HepG2 (cell line): ENCODE data around the gene IFIT3. TPM values are rescaled to one million over a fixed set of nuclear protein-coding genes. Genes with fewer than 3 reads are reported as not detected.

Experiments
- ATAC-seq: fragments of 200-7000 bp; cut with Tn5 transposase; 3 replicates; pipeline ENCODE4 v1.9.1; 2020; ENCODE audit warnings: mild to moderate bottlenecking, moderate library complexity
- BruUV-seq: library from RNA; stranded (reverse); fragments of 400-500 nt; replicated peaks from 2 replicates; lab custom pipeline; 2021; lab: Mats Ljungman, UMichigan
- CTCF ChIA-PET: fragments of 300-600 bp; formaldehyde crosslinking; extraction: SDS; loops from one replicate; lab custom pipeline; 2021; ENCODE audit warnings: low total read pairs, inconsistent platforms, low intra/inter-chr PET ratio; lab: Yijun Ruan, JAX
- POLR2A ChIA-PET: fragments of 350-600 bp; sonication (Branson Sonifier 250); formaldehyde crosslinking; loops from one replicate; lab custom pipeline; 2020; ENCODE audit warnings: antibody characterized with exemption, inconsistent platforms; lab: Yijun Ruan, JAX
- DNase-seq: peaks from one replicate; pipeline ENCODE4 v3.0.0-alpha.2; 2015; ENCODE audit warnings: low spot score
- FAIRE-seq: peaks from 3 replicates; lab custom pipeline; 2011; peaks lifted over from hg19 to GRCh38; lab: Jason Lieb, UNC
- H2AFZ ChIP-seq: one replicate; pipeline ENCODE4 v1.6.1; 2011; ENCODE audit warnings: low read length, inconsistent platforms
- H3K27ac ChIP-seq: fragments of 300-600 bp; 3 replicates; pipeline ENCODE4 v1.8.0; 2011; ENCODE audit warnings: mixed run types, mild to moderate bottlenecking, mixed read lengths, low read length, inconsistent platforms; ENCODE audit not compliant: insufficient read depth; ENCODE audit errors: extremely low read length
- H3K27me3 ChIP-seq, 2 experiments: fragments of 200-600 bp in 1 of 2; 2 replicates in 1 of 2; 3 replicates in 1 of 2; pipeline versions ENCODE4 v1.6.0 to v1.8.0; 2011; ENCODE audit warnings: low read length in 2 of 2, mild to moderate bottlenecking in 2 of 2, moderate library complexity in 2 of 2, inconsistent platforms in 1 of 2; ENCODE audit not compliant: insufficient read depth in 2 of 2, control insufficient read depth in 1 of 2
- H3K36me3 ChIP-seq, 2 experiments: fragments of 200-600 bp in 1 of 2; replicated peaks in 1 of 2; 2 replicates in 1 of 2; 3 replicates in 1 of 2; pipeline versions ENCODE4 v1.5.1 to v1.8.0; 2011; ENCODE audit warnings: low read length in 2 of 2, inconsistent platforms in 1 of 2; ENCODE audit not compliant: insufficient read depth in 2 of 2, control insufficient read depth in 1 of 2
- H3K4me1 ChIP-seq: 2 replicates; pipeline ENCODE4 v1.5.1; 2012; ENCODE audit warnings: low read length, inconsistent platforms; ENCODE audit not compliant: insufficient read depth
- H3K4me2 ChIP-seq: 2 replicates; pipeline ENCODE4 v1.6.0; 2011; ENCODE audit warnings: low read depth, low read length, inconsistent platforms
- H3K4me3 ChIP-seq, 3 experiments: fragments of 200-600 bp in 1 of 3; sonication (generic), shearing (Covaris generic) in 1 of 3; replicated peaks in 1 of 3; 2 replicates each; pipeline ENCODE4 v1.5.1; 2011 to 2016; ENCODE audit warnings: low read length in 3 of 3, inconsistent platforms in 2 of 3, low read depth in 2 of 3, mild to moderate bottlenecking in 2 of 3, control low read depth in 1 of 3, mixed read lengths in 1 of 3; ENCODE audit not compliant: insufficient read depth in 1 of 3
- H3K79me2 ChIP-seq: one replicate; pipeline ENCODE4 v1.6.1; 2011; ENCODE audit warnings: low read length, inconsistent platforms; ENCODE audit not compliant: insufficient read depth
- H3K9ac ChIP-seq: 2 replicates; pipeline ENCODE4 v1.6.0; 2011; ENCODE audit warnings: mild to moderate bottlenecking, low read depth, low read length, inconsistent platforms; ENCODE audit not compliant: insufficient read depth
- H3K9me3 ChIP-seq: 2 replicates; pipeline ENCODE4 v1.5.1; 2012; ENCODE audit warnings: mild to moderate bottlenecking, low read length
- H4K20me1 ChIP-seq: 2 replicates; pipeline ENCODE4 v1.6.0; 2011; ENCODE audit warnings: inconsistent platforms, mild to moderate bottlenecking, low read length, moderate library complexity; ENCODE audit not compliant: insufficient read depth
- ATM ChIP-seq: fragments of 450-650 bp; IDR thresholded peaks from 2 replicates; pipeline ENCODE4 v1.7.1; 2017; ENCODE audit warnings: mild to moderate bottlenecking, borderline replicate concordance
- ATRX ChIP-seq: sonication (generic); formaldehyde crosslinking; IDR thresholded peaks from 2 replicates; pipeline ENCODE4 v1.4.0; 2020; ENCODE audit warnings: missing genetic modification reagents, borderline replicate concordance
- CREB3 ChIP-seq: sonication (generic); formaldehyde crosslinking; IDR thresholded peaks from 2 replicates; pipeline ENCODE4 v1.5.0; 2020; ENCODE audit warnings: missing genetic modification reagents
- ELF1 ChIP-seq: sonication (generic); formaldehyde crosslinking; IDR thresholded peaks from 2 replicates; pipeline ENCODE4 v1.4.0; 2020; ENCODE audit warnings: missing genetic modification reagents
- HOXA9 ChIP-seq: sonication (generic); formaldehyde crosslinking; IDR thresholded peaks from 2 replicates; pipeline ENCODE4 v1.8.1; 2022; ENCODE audit warnings: missing genetic modification reagents, mild to moderate bottlenecking, moderate library complexity, borderline replicate concordance
- HOXD1 ChIP-seq: sonication (generic); formaldehyde crosslinking; IDR thresholded peaks from 2 replicates; pipeline ENCODE4 v1.5.0; 2020; ENCODE audit warnings: missing genetic modification reagents
- KLF15 ChIP-seq: sonication (generic); formaldehyde crosslinking; IDR thresholded peaks from 2 replicates; pipeline ENCODE4 v1.8.1; 2023; ENCODE audit warnings: borderline replicate concordance, mild to moderate bottlenecking, inconsistent platforms, missing genetic modification reagents, mixed read lengths
- NR2F6 ChIP-seq, 2 experiments: IDR thresholded peaks; 2 replicates each; pipeline ENCODE4 v1.6.1; 2016; ENCODE audit warnings: antibody characterized with exemption in 1 of 2, mild to moderate bottlenecking in 1 of 2
- PPARG ChIP-seq: conservative IDR thresholded peaks from 2 replicates; pipeline ENCODE4 v1.6.1; 2016; ENCODE audit warnings: missing biosample characterization, missing genetic modification reagents
- XRCC5 ChIP-seq: fragments of 200-400 bp; formaldehyde crosslinking; optimal IDR thresholded peaks from 2 replicates; pipeline ENCODE3; 2017; ENCODE audit warnings: mild to moderate bottlenecking, low read length
- ZBTB20 ChIP-seq: sonication (generic); formaldehyde crosslinking; IDR thresholded peaks from 2 replicates; pipeline ENCODE4 v1.8.1; 2023; ENCODE audit warnings: missing genetic modification reagents, low read depth, mild to moderate bottlenecking, borderline replicate concordance
- ZKSCAN1 ChIP-seq: fragments of 150-350 bp; IDR thresholded peaks from 2 replicates; pipeline ENCODE4 v1.6.1; 2014; ENCODE audit warnings: low read length
- ZNF101 ChIP-seq: sonication (generic); formaldehyde crosslinking; IDR thresholded peaks from 2 replicates; pipeline ENCODE4 v1.4.0; 2020; ENCODE audit warnings: mild to moderate bottlenecking, low read depth, missing genetic modification reagents, borderline replicate concordance
- ZNF12 ChIP-seq: sonication (generic); formaldehyde crosslinking; IDR thresholded peaks from 2 replicates; pipeline ENCODE4 v1.5.0; 2020; ENCODE audit warnings: missing genetic modification reagents
- ZNF367 ChIP-seq: sonication (generic); formaldehyde crosslinking; IDR thresholded peaks from 2 replicates; pipeline ENCODE4 v1.4.0; 2020; ENCODE audit warnings: missing genetic modification reagents, borderline replicate concordance
- ZNF569 ChIP-seq: sonication (generic); formaldehyde crosslinking; IDR thresholded peaks from 2 replicates; pipeline ENCODE4 v1.5.0; 2020; ENCODE audit warnings: mild to moderate bottlenecking, missing genetic modification reagents, moderate library complexity, borderline replicate concordance
- ZNF841 ChIP-seq: sonication (generic); formaldehyde crosslinking; IDR thresholded peaks from 2 replicates; pipeline ENCODE4 v1.8.1; 2023; ENCODE audit warnings: missing genetic modification reagents, borderline replicate concordance
- ZNF891 ChIP-seq: sonication (generic); formaldehyde crosslinking; IDR thresholded peaks from 2 replicates; pipeline ENCODE4 v1.5.0; 2020; ENCODE audit warnings: mild to moderate bottlenecking, missing genetic modification reagents
- WGBS: methylation state at CpG from one replicate; pipeline ENCODE4 v1.1.6; 2017; ENCODE audit warnings: low lambda C conversion rate; 5-methylcytosine and 5-hydroxymethylcytosine counted together
- in situ Hi-C: cut with HindIII; loops from 2 replicates; pipeline ENCODE4 v1.10.0; 2017; ENCODE audit warnings: low pct_unique_long_range_greater_than_20kb; ENCODE audit not compliant: extremely low pct_ligation_motif_present
- intact Hi-C: fragments of 100-400 bp; cut with micrococcal nuclease; formaldehyde crosslinking; loops from one replicate; pipeline ENCODE4 v1.10.0; 2022; ENCODE audit not compliant: unreplicated experiment
- polyA plus RNA-seq, 8 experiments: library from polyadenylated mRNA; depleted of rRNA in 3 of 8; stranded (reverse) in 7 of 8; unstranded in 1 of 8; fragments of >200 nt; fragmentation: Illumina TruSeq in 4 of 8; extraction: Trizol in 4 of 8; gene quantifications; 2 replicates each; pipeline versions ENCODE4 v1.2.1 to v1.2.3, GENCODE V29; 2011 to 2016; ENCODE audit warnings: low read depth in 4 of 8, missing spikeins in 1 of 8, mixed read lengths in 1 of 8; ENCODE audit not compliant: insufficient read depth in 1 of 8
- total RNA-seq, 5 experiments: library from RNA; depleted of rRNA; stranded (reverse); fragments of >200 nt; fragmentation: Illumina TruSeq; extraction: Trizol; gene quantifications; 2 replicates each; pipeline ENCODE4 v1.2.3, GENCODE V29; 2016; ENCODE audit warnings: low read depth in 1 of 5
- TF ChIP-seq, protein P1 (sequence below): sonication (generic); formaldehyde crosslinking; IDR thresholded peaks from 2 replicates; pipeline ENCODE4 v1.5.1; 2020; ENCODE audit warnings: mild to moderate bottlenecking, missing genetic modification reagents, moderate library complexity

IFIT3 gene
- total and polyA plus RNA-seq, 2 of the 13 experiments (the other 11 are each of a cell fraction or from before 2014, with no cell fraction given) = 0.48 to 3.1 TPM

DNA sequence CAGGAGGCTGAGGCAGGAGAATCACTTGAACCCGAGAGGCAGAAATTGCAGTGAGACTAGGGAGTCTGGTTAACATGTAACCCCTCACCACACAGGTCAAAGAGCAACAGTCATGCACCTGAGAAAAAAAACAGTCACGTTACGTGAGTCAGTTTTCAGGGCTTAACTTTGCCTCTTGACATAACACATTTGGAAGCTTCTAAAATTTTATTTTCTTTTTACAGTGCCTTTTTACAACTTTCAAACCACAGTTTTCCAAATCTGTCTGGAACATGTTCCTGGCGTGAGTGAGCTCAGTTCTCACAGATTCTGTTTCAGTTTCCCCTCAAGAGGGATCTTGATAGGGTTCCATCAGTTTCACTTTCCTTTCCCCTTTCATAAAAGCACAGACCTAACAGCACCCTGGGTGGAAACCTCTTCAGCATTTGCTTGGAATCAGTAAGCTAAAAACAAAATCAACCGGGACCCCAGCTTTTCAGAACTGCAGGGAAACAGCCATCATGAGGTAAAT lies 4.4 kb downstream of the IFIT3 start (continued):
- no peak for TF ChIP-seq ZNF12
- TF ChIP-seq ZNF569 (CRISPR knock-in tag) = no peak
- TF ChIP-seq ELF1 = no peak
- TF ChIP-seq ZKSCAN1 = no peak
- no peak for TF ChIP-seq CREB3 (CRISPR knock-in tag)

- FAIRE-seq (no peak), ATAC-seq (no peak), DNase-seq (no peak)
- Histone ChIP-seq H3K36me3 (0 out of 5 replicates have a peak, but pooled peaks cover 0 to 3% of the 10 kb centered on the region in 2 experiments), H3K79me2 (no peaks in the 10 kb centered on the region), H3K27me3 (no peaks in the 10 kb centered on the region), H3K4me3 (no peak overlapping the region), H3K27ac (no peak overlapping the region), H2AFZ (no peak overlapping the region), H3K4me1 (peaks cover 40% of the 10 kb centered on the region), H3K9ac (no peak overlapping the region), H3K4me2 (no peak overlapping the region), H3K9me3 (no peaks in the 10 kb centered on the region), H4K20me1 (no peaks in the 10 kb centered on the region)
- in situ Hi-C loops = no loop called here
- WGBS = 93% methylated on average over 3 of the region's 3 CpGs
- TF ChIP-seq HOXA9 = no peak
- no peak for TF ChIP-seq NR2F6 (IDR thresholded peaks at IDR 0.05)
- no peak for TF ChIP-seq NR2F6 (CRISPR knock-in tag; IDR thresholded peaks at IDR 0.05)
- TF ChIP-seq, protein P1, sequence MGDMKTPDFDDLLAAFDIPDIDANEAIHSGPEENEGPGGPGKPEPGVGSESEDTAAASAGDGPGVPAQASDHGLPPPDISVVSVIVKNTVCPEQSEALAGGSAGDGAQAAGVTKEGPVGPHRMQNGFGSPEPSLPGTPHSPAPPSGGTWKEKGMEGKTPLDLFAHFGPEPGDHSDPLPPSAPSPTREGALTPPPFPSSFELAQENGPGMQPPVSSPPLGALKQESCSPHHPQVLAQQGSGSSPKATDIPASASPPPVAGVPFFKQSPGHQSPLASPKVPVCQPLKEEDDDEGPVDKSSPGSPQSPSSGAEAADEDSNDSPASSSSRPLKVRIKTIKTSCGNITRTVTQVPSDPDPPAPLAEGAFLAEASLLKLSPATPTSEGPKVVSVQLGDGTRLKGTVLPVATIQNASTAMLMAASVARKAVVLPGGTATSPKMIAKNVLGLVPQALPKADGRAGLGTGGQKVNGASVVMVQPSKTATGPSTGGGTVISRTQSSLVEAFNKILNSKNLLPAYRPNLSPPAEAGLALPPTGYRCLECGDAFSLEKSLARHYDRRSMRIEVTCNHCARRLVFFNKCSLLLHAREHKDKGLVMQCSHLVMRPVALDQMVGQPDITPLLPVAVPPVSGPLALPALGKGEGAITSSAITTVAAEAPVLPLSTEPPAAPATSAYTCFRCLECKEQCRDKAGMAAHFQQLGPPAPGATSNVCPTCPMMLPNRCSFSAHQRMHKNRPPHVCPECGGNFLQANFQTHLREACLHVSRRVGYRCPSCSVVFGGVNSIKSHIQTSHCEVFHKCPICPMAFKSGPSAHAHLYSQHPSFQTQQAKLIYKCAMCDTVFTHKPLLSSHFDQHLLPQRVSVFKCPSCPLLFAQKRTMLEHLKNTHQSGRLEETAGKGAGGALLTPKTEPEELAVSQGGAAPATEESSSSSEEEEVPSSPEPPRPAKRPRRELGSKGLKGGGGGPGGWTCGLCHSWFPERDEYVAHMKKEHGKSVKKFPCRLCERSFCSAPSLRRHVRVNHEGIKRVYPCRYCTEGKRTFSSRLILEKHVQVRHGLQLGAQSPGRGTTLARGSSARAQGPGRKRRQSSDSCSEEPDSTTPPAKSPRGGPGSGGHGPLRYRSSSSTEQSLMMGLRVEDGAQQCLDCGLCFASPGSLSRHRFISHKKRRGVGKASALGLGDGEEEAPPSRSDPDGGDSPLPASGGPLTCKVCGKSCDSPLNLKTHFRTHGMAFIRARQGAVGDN (CRISPR knock-in tag) = no peak
- TF ChIP-seq KLF15 (CRISPR knock-in tag) = no peak
- TF ChIP-seq ZNF841 (CRISPR knock-in tag) = no peak
- TF ChIP-seq XRCC5 = no peak
- no peak for TF ChIP-seq PPARG (CRISPR knock-in tag)
- no peak for TF ChIP-seq ATM
- no peak for TF ChIP-seq ZNF101 (CRISPR knock-in tag)
- TF ChIP-seq ATRX (CRISPR knock-in tag) = no peak
- TF ChIP-seq ZNF891 (CRISPR knock-in tag) = no peak
- TF ChIP-seq ZBTB20 (CRISPR knock-in tag) = no peak
- no peak for TF ChIP-seq HOXD1 (CRISPR knock-in tag)
- no peak for TF ChIP-seq ZNF367 (CRISPR knock-in tag)
- CTCF ChIA-PET = no interaction called here
- BruUV-seq = no TSS peak
- POLR2A ChIA-PET = no interaction called here
- intact Hi-C loops = no loop called here
These were observed 7.4 kb downstream of the IFIT3 start for GRCh38 chr10:89335226-89335625.
